K562 (cell line): ENCODE data around the gene ZDHHC11B.
"Not testable (repeated sequence)": the region's sequence is repeated elsewhere in the genome, so short reads cannot be mapped to it uniquely, and the experiment has no call there.

Experiments used
- CREB1 ChIP-seq, 2 experiments: sonication (generic) in 1 of 2; formaldehyde crosslinking in 1 of 2; IDR thresholded peaks; 2 replicates each; pipeline versions ENCODE4 v1.6.1 to v1.8.0; 2012 to 2022; ENCODE audit warnings: inconsistent platforms in 1 of 2, mild to moderate bottlenecking in 1 of 2, missing genetic modification reagents in 1 of 2, moderate library complexity in 1 of 2
- ETV1 ChIP-seq: fragments of 450-650 bp; conservative IDR thresholded peaks from 2 replicates; pipeline ENCODE4 v1.6.1; 2016; ENCODE audit warnings: missing genetic modification characterization, control low read depth, low read depth, missing compliant biosample characterization
- EZH2 ChIP-seq: IDR thresholded peaks from 2 replicates; pipeline ENCODE4 v1.6.1; 2012; ENCODE audit warnings: low read depth, mild to moderate bottlenecking, inconsistent platforms, low read length, borderline replicate concordance
- HNRNPLL ChIP-seq: fragments of 200-400 bp; formaldehyde crosslinking; IDR thresholded peaks from 2 replicates; pipeline ENCODE4 v1.6.1; 2017; ENCODE audit warnings: low read length, low read depth, mild to moderate bottlenecking; ENCODE audit not compliant: poor library complexity, severe bottlenecking
- MTA1 ChIP-seq: fragments of 450-650 bp; IDR thresholded peaks from 2 replicates; pipeline ENCODE4 v1.6.1; 2017; ENCODE audit warnings: borderline replicate concordance
- MXI1 ChIP-seq: IDR thresholded peaks from 2 replicates; pipeline ENCODE4 v1.6.1; 2011; ENCODE audit warnings: low read depth, mild to moderate bottlenecking, improper control_type of control experiment, low read length
- NFYB ChIP-seq: IDR thresholded peaks from 2 replicates; pipeline ENCODE4 v1.6.1; 2011; ENCODE audit warnings: mild to moderate bottlenecking, moderate library complexity; ENCODE audit not compliant: insufficient read length; ENCODE audit errors: extremely low read depth
- RAD21 ChIP-seq, 2 experiments: fragments of 250-450 bp in 1 of 2; fragments of 450-650 bp in 1 of 2; sonication (Bioruptor Pico) in 1 of 2; formaldehyde crosslinking in 1 of 2; IDR thresholded peaks in 1 of 2; conservative IDR thresholded peaks in 1 of 2; 2 replicates each; pipeline versions ENCODE4 v1.4.0 to v1.8.0; 2020 to 2022; ENCODE audit warnings: mild to moderate bottlenecking in 2 of 2, moderate library complexity in 1 of 2
- SREBF1 ChIP-seq: fragments of 150-350 bp; IDR thresholded peaks from 2 replicates; pipeline ENCODE4 v1.6.1; 2014; ENCODE audit warnings: antibody characterized with exemption, low read depth, low read length, borderline replicate concordance
- TARDBP ChIP-seq: fragments of 450-650 bp; IDR thresholded peaks from 2 replicates; pipeline ENCODE4 v1.6.1; 2016
- ZZZ3 ChIP-seq: fragments of 450-650 bp; IDR thresholded peaks from 2 replicates; pipeline ENCODE4 v1.6.1; 2016; ENCODE audit warnings: antibody characterized with exemption, mild to moderate bottlenecking, moderate library complexity
- TF ChIP-seq, protein P1 (sequence below): fragments of 450-650 bp; IDR thresholded peaks from 2 replicates; pipeline ENCODE4 v1.6.1; 2017; ENCODE audit warnings: antibody characterized with exemption, mild to moderate bottlenecking

DNA sequence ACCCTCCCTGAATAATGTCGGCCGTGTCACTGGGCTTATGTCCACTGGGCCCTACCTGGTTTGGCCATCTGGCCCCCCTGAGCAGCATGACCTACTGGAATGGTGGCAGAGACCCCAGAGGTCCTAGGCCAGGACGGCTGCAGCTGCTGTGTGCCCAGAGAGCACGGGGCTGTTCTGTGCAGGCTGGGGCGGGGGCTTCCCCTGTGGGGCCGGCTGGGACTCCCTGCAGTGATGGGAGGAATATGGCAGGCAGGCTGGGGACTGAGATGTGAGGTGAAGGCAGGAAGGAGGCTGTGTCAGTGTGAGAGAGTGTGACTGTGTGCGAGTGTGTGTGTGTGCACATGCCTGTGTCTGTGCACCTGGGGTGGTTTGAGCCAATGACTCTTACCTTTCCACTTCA, 55.3 kb downstream of the ZDHHC11B start:
- TF ChIP-seq ETV1; CREB1 (IDR thresholded peaks at IDR 0.05); CREB1 (CRISPR knock-in tag; IDR thresholded peaks at IDR 0.05); TARDBP; MTA1; NFYB; MXI1; SREBF1; RAD21 (CRISPR knock-in tag; conservative IDR thresholded peaks at IDR 0.05 in 1 of 2, IDR thresholded peaks at IDR 0.05 in 1 of 2); EZH2; ZZZ3; HNRNPLL: not testable (repeated sequence)
- TF ChIP-seq, protein P1, sequence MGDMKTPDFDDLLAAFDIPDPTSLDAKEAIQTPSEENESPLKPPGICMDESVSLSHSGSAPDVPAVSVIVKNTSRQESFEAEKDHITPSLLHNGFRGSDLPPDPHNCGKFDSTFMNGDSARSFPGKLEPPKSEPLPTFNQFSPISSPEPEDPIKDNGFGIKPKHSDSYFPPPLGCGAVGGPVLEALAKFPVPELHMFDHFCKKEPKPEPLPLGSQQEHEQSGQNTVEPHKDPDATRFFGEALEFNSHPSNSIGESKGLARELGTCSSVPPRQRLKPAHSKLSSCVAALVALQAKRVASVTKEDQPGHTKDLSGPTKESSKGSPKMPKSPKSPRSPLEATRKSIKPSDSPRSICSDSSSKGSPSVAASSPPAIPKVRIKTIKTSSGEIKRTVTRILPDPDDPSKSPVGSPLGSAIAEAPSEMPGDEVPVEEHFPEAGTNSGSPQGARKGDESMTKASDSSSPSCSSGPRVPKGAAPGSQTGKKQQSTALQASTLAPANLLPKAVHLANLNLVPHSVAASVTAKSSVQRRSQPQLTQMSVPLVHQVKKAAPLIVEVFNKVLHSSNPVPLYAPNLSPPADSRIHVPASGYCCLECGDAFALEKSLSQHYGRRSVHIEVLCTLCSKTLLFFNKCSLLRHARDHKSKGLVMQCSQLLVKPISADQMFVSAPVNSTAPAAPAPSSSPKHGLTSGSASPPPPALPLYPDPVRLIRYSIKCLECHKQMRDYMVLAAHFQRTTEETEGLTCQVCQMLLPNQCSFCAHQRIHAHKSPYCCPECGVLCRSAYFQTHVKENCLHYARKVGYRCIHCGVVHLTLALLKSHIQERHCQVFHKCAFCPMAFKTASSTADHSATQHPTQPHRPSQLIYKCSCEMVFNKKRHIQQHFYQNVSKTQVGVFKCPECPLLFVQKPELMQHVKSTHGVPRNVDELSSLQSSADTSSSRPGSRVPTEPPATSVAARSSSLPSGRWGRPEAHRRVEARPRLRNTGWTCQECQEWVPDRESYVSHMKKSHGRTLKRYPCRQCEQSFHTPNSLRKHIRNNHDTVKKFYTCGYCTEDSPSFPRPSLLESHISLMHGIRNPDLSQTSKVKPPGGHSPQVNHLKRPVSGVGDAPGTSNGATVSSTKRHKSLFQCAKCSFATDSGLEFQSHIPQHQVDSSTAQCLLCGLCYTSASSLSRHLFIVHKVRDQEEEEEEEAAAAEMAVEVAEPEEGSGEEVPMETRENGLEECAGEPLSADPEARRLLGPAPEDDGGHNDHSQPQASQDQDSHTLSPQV, result not testable (repeated sequence)
